NCI-H460 (cell line): Measurements from ENCODE around the gene SYTL2. TPM values are rescaled to one million over a fixed set of nuclear protein-coding genes. Genes with fewer than 3 reads are reported as not detected.
A peak's percentile ranks its signal among the peaks of the same experiment; 100 is the strongest.
"Not testable (repeated sequence)": the region's sequence is repeated elsewhere in the genome, so short reads cannot be mapped to it uniquely, and the experiment has no call there.

Source experiments
- DNase-seq: peaks from one replicate; pipeline ENCODE4 v3.0.0-alpha.2; 2016; ENCODE audit warnings: low read depth; ENCODE audit errors: extremely low read depth
- polyA plus RNA-seq: library from polyadenylated mRNA; depleted of rRNA; stranded (reverse); fragments of >200 nt; gene quantifications from 2 replicates; pipeline ENCODE4 v1.2.3, GENCODE V29; 2014; cell fraction: nucleus; rRNA removed
- total RNA-seq: library from RNA; depleted of rRNA; stranded (reverse); fragments of >200 nt; shearing (Covaris generic); gene quantifications from 2 replicates; pipeline ENCODE4 v1.2.3, GENCODE V29; 2014; rRNA removed

The SYTL2 gene, protein sequence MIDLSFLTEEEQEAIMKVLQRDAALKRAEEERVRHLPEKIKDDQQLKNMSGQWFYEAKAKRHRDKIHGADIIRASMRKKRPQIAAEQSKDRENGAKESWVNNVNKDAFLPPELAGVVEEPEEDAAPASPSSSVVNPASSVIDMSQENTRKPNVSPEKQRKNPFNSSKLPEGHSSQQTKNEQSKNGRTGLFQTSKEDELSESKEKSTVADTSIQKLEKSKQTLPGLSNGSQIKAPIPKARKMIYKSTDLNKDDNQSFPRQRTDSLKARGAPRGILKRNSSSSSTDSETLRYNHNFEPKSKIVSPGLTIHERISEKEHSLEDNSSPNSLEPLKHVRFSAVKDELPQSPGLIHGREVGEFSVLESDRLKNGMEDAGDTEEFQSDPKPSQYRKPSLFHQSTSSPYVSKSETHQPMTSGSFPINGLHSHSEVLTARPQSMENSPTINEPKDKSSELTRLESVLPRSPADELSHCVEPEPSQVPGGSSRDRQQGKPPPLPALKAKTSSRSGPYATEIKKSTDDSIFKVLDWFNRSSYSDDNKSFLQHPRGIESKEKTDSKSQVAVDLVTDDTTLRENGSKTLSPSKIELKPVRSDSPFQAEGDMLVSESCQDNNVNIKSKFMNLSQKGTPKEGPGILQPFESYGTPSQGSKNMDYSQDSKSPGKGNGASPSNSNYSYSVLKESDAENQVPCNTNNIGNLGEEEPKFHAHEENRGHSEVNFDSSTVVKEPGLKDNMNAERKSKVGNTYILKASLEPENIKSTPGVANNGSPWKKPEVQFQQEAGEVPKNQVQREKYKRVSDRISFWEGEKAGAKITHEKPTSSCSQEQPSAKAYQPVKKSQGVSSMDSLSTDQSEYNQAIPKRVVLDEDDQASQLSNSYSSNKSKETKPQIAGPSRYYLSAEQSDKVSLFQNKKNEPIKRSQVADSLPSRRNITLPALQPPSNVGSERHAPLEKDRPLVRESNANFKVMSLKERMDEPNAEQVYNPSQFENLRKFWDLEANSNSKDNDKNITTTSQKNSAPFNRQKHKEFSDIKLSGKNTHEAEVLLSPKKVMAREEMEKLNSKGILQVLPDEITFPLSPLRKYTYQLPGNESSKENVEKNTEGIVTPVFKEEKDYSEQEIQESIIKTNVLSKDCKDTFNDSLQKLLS (N-terminal part only)
- total RNA-seq = 36.4 and 39.2 TPM in 2 replicates
- polyA plus RNA-seq = 62.7 and 64.2 TPM in 2 replicates

DNA sequence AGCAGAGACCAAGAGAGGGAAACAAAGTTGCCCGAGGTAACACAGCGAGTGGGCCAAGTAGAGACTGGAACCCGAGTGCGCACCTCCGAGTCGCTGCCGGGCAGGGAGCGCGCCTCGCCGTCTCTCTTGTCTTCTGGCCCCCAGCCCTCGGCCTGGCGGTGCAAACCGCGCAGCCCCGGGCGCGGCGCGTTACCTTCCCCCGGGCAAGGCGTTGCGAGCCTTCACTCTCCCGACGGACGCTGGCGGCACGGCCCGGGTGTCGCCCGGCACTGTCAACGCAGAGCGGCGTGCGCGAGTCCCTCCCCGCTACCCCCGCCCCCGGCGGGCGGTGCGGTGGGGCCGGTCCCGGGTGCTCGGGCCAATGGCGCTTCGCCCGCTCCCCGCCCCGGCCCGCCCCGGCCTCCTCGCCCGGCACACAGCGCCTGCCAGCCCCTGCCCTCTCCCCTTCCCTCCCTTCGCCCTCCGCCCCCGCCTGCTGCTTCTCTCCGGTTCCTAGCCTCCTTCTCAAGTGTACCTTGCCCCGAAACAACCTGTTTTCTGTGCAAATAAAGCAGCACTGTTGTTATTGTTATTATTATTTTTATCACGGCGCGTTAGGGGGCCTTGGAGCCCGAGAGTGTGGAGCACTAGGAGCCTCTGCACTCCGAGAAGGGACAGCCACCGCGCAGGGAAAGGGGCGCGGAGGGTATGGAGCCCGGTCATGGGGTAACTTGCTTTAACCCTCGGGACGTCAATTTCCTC, at the start of gene SYTL2:
SYTL2 (minus strand) TSS at position 271 of the 741 bp plus-strand sequence. CDS start 53,416 bp downstream, outside the sequence.
- DNase-seq = peak; percentile 54

DNA sequence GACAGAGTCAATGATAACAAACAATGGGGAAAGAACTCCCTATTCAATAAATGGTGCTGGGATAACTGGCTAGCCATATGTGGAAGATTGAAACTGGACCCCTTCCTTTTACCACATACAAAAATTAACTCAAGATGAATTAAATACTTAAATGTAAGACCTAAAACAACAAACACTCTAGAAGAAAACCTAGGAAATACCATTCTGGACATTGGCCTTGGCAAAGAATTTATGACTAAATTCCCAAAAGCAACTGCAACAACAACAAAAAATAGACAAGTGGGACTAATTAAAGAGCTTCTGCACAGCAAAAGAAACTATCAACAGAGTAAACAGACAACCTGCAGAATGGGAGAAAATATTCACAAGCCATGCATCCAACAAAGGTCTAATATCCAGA, 48.6 kb upstream of the SYTL2 start:
- DNase-seq = not testable (repeated sequence)

DNA sequence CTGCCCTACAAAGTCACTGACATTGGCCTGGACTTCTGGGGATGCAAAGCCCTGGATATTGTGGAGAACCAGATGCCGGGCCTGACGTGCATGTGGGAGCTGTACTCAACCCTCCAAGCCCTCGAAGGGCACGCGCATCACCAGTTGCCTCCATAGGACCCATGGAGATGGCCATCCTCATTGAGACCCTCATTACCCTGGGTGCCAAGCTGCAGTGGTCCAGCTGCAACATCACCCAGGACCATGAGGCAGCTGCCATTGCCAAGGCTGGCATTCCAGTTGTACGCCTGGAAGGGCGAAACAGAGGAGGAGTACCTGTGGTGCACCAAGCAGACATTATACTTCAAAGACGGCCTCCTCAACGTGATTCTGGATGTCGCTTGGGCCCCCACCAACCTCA, 46.2 kb upstream of the SYTL2 start:
- no peak for DNase-seq

DNA sequence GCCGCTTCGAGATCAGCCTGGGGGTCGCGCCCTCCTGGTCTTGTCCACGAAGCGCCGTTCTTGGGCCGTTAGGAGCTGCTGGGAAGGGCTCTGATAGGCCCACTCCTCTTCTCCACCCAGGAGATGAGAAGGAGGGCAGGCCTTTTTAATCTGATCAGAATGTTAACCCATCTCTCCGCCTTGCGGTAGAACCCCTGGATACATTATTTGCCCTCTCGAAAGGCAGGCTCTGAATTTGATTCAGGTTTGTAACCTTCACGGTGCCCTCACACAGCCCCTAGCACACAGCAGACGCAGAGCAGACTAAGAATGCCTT, 44.4 kb upstream of the SYTL2 start, which contains the start of gene CCDC83:
CCDC83 (plus strand) TSS at position 43 of the 316 bp plus-strand sequence. CDS start 9,741 bp downstream, outside the sequence.
- no peak for DNase-seq

DNA sequence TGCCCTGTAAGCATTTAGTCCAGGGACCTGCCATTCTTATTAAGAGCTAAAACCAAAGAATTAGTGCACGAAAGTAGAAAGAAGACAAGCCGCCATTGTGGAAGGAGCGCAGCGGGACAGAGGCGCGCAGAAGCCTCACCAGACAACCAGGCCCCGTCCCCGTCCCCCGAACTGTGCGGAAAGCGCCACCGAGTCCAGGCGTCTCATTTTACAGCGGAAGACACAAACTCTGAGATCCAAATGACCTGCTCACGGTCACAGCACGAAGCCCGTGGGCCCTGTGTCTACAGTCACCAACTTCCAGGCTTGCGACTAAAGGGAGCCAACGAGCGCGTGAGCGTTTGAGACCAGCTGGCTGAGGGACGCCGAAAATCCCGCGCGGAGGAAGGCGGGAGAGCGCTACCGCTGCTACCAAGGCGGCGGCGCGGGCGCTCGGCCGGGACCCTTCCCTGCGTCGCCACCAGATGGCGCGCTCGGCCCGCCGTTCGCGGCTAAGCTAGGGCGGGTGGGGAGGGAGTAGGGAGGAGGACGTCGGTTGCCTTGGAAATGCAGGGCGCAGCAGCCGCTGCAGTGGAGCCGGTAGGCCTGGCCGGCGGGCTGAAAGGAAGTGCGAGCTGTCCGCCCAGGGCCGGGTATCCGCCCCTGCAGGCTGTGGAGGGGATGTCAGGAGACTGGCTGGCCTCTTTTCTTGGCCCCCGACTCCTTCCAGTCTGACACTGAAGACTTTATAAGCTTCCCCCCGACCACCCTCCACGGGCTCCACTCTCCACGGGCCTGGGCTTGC, 43.8 kb upstream of the SYTL2 start:
- peak; percentile 69 for DNase-seq

DNA sequence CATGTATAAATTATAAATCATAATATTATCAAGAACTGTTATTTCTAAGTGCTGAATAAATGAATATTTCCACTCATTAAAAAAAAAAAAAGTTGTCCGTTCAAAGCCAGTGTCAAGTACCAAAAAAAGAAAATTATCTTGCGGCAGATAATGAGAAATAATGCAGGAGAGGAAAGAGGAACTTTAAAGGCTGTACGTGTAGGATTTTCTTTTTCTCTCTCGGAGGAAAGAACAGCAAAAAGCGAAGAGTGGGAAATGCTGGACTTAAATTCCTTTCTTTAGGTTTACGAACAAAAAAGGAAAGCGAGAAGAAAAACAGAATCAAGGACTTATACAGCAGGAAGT, 43.2 kb upstream of the SYTL2 start:
- DNase-seq = no peak

DNA sequence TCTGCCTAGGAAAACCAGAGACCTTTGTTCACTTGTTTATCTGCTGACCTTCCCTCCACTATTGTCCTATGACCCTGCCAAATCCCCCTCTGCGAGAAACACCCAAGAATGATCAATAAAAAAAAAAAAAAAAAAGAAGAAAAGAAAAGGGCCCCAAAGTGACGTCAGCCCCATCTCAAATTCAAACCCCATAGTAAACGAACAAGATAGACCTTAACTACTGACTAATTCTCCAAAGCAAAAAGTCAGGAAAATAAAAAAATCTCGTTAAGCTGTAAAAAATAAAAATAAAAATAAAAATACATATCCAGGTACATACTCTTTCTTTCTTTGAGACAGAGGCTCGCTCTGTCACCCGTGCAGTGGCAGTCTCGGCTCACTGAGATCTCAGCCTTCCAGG, 42.6 kb upstream of the SYTL2 start:
- DNase-seq = not testable (repeated sequence)

DNA sequence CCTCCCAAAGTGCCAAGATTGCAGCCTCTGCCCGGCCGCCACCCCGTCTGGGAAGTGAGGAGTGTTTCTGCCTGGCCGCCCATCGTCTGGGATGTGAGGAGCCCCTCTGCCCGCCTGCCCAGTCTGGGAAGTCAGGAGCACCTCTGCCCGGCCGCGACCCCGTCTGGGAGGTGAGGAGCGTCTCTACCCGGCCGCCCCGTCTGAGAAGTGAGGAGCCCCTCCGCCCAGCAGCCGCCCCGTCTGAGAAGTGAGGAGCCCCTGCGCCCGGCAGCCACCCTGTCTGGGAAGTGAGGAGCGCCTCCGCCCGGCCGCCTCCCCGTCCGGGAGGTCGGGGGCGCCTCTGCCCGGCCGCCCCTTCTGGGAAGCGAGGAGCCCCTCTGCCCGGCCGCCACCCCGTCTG, 41.8 kb upstream of the SYTL2 start:
- DNase-seq = not testable (repeated sequence)

DNA sequence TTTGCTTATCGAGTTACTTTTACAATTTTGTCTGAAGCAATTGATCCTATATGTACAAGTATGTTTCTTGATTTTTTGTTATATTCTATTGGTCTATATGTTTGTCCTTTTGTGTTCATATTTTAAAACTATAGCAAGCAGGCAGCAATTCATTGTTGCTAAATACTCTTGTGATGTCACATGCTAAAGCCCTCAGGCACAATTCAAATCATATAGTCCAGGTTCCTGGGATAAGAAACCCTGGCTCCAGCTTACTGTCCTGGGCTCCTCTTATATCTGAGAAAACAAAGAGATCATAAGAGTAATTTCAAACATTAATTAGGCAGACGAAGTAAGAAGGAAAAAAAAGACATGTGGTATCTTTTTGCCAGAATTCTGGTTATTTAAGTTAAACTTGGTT, 37.6 kb upstream of the SYTL2 start:
- no peak for DNase-seq

DNA sequence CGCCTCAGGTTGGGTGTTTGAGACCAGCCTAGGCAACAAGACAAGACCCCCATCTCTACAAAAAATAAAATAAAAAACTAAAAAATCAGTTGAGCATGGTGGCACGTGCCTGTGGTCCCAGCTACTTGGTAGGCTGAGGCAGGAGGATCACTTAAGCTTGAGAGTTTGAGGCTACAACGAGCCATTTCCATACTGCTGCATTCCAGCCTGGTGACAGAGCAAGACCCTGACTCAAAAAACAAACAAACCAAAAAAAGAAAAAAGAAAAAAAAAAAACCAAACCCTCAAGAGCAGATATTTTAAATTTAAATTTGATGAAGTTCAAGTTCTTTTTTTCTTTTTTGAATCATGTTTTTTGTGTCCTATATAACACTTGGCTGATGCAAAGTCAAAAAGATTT, 37.1 kb upstream of the SYTL2 start:
- no peak for DNase-seq

DNA sequence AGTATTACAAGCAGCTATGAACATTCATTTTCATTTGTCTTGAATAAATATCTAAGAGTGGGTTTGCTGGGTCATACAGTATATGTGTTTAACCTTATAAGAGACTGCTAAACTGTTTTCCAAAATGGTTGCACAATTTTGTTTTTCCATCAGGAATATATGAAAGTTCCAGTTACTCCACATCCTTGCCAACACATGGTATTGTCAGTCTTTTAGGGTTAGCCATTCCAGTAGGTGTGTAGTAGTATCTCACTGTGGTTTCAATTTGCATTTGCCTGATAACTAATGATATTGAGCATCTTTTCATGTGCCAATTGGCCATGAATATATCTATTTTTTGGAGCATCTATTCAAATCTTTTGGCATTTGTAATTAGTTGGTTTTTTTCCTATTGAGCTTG, 36.5 kb upstream of the SYTL2 start:
- no peak for DNase-seq

DNA sequence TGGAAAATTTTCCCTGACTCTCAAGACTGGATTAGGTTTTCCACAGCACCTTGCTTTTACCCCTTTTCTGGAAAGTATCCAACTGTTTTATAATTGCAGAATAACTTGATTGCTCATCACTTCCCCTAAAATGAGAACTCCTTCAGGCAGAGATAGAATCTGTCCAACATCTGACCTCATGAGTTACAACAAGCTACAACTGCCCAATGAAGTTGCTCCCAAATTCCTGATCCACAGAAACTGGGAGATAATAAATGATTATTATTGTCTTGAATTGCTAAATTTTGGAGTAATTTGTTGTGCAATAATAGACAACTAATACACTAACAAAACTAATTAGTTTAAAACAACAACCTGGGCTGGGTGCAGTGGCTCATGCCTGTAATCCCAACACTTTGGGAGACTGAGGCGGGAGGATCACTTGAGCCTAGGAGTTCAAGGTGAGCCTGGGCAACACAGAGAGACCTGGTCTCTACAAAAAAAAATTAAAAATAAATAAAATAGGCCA, 34.2 kb upstream of the SYTL2 start:
- DNase-seq = no peak

DNA sequence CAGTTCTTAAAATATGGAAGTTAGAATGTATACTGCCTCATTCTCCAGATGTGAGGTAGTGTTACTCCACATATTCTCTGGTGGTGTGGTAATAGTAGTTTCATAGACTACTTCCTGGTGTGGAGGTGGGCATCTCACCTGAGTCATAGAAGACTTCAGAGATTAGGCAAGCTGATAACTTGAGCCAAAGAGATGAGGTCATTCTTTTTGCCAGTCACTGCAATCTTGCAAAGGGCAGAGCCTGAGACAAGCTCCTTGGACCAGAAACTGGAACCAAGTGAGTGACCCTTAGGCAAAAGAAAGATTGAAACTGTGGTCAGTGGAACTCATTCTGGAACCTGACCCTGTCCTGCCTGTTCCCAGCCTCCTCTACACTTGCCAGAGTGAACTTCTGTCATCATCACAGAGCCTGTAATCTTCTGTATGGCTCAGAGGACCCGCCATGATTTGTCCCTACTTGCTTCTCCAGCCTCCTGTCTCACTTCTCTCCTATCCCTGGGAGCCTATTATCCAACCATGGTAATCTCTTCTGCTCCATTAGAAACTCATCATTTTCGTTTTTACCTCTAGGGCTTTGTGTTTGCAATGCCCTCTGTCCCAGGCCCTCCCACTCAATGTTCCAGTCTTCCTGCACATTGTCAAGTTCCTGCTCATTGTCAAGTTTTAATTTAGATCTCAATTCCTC, 33.6 kb upstream of the SYTL2 start:
- no peak for DNase-seq

DNA sequence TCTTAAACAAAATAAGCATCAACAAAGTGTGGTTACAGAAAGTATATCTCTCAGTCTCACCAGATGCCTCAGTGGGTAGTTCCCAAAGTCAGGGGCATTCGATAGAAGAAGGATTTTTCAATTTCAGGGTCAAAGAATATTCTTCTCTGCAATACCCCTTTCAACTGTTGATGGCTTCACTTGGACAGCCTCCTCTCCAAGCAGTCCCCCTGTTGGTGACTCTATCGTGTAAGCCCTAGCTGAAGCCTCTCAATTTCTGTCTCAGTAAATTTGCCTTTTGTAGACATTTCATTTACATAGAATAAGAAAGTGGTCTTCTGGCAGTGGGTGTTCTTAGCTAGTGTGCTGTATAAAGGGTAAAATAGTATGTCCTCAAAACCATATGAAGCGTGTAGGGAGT, 33.0 kb upstream of the SYTL2 start:
- DNase-seq = no peak

DNA sequence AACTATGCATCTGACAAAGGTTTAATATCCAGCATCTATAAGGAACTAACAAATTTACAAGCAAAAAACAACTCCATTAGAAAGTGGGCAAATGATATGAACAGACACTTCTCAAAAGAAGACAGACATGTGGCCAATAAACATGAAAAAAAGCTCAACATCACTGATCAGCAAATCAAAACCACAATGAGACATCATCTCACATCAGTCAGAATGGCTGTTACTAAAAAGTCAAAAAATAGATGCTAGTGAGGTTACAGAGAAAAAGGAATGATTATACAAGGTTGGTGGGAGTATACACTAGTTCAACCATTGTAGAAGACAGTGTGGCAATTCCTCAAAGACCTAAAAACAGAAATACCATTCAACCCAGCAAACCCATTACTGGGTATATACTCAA, 30.0 kb upstream of the SYTL2 start:
- not testable (repeated sequence) for DNase-seq

DNA sequence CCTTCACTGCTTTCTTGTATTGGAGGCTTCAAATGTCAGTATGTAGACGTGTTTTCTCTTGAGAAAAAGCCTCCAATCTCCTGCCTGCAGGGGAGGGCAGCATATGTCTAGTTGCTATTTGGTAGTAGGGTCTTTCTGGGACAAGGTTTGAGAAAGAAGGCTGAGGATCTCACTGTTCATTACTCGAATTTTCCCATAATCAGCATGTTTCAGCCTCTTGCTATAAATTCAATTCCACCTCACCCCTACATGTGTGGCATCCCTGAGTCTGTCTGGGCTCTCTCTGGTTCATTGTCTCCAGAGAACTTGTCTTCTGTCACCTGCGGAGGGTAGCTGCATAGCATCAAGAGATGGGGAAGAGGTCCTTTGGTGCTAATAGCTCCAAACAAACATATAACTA, 24.8 kb upstream of the SYTL2 start:
- DNase-seq = no peak

DNA sequence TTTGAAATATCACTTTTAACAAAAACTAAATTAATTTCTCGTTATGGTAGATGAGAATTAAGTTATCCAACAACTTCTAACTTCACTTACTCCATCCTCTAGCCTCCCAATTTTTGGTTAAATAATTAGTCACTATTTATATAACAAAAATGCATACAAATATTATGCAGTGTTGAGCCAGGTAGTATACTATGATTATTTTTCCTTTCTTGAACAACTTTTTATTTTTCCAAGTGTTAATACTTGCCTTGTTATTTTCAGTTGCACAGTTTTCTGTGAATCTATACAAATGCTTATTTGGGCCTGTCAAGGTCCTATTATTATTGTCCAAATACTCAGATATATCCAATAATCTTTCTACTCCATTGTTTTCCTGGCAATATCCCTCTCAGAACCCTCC, 24.3 kb upstream of the SYTL2 start:
- no peak for DNase-seq

DNA sequence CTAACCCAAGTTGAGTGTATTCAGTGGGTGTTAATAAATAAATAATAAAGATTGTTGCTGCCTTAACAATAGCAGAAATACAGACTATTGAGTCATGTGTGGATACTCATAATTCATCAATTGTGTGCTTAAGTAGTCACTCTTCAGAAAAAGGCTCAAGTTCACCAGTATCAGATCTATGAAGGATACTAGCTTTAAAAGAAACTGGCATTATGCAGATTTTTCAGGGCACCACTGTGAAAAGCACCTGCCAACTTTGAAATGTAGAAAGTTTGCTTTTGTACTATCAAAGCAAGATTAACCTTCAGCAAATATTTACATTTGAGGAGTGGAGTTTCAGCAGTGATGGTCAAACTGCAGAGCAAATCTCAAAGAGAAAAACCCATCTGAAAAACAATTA, 20.1 kb upstream of the SYTL2 start:
- no peak for DNase-seq

DNA sequence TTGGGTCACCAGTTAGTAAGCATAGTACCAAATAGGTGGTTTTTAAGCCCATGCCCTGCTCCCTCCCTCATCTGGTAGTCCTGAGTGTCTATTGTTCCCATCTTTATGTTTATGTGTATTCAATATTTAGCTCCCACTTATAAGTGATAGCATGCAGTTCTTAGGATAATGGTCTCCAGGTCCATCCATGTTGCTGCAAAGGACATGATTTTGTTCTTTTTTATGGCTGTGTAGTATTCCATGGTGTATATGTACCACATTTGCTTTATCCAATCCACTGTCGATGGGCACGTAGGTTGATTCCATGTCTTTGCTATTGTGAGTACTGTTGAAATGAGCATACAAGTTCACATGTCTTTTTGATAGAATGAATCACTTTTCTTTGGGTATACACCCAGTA, 18.2 kb upstream of the SYTL2 start:
- DNase-seq = no peak
